ENCODE measurements around the gene RAB14.

The RAB14 gene

DNA sequence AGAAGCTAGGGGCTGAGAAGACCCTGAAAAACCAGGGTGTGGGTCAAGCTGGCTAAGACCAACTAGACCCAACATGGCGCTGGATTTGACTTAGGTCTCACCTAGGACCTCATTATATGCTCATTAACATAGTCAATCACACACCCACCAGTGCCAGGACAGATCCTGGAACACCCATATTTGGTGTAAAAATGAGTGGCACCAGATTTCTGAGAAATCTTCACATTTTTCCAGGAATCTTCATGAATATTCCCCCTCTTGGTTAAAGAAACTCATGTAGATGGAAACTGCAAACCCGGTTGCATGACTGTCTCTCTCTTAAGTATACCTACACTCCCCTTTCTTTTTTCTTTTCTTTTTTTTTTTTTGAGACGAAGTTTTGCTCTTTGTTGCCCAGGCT, 17.9 kb upstream of the RAB14 start:
- DNase-seq (ENCODE audit: low read depth in 3 of 3), result no peak

DNA sequence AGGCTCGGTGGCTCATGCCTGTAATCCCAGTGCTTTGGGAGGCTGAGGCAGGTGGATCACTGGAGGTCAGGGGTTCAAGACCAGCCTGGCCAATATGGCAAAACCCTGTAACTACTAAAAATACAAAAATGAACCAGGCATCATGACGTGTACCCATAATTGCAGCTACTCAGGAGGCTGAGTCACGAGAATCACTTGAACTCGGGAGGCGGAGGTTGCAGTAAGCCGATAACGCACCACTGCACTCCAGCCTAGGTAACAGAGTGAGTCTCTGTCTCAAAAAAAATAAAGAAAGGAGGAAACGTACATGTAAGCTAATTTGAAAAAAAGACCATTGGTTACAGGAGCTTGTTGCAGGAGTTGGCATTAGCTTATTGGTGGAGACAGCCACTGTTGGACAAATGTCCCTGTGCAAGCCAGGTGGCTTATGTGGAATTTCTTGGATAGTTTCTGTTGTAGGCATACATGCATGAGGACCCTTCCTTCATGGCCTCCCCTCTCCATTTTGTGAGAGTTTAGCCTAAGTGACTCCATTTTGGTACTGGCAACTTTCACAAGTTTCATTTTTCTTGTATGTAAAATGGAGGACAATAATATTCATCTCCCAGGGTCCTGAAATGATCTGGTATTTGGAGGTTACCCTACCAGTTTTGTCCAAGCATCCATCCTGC, 16.8 kb upstream of the RAB14 start:
- no peak for DNase-seq (ENCODE audit: low read depth in 3 of 3)

DNA sequence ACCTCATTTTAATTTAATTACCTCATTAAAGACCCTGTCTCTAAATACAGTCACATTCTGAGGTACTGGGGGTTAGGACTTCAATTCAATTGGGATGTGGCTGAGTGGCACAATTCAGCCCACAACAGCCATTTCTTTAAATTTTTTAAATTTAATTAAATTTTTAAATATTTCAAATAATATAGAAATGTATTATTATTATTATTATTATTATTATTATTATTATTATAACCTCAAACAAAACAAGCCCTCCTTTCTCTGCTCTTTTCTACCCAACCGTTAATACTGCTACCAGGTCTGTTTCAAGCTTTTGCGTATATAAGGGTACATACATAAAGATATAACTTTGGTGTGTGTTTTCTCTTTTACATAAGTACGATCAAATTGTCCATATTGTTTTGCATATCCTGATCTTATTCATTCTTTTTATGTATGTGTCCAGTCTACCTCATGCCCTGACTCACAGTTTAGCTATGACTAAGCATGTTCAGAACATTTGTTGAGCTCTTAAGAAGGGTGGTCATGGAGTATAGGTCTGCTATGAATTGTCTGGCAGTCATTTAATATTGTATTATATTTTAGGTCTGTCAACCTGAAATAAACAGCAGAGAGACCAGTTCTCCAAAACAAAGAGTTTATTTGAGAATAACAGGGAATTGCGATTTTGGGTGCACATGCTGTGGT, 16.1 kb upstream of the RAB14 start:
- no peak for DNase-seq (ENCODE audit: low read depth in 3 of 3)

DNA sequence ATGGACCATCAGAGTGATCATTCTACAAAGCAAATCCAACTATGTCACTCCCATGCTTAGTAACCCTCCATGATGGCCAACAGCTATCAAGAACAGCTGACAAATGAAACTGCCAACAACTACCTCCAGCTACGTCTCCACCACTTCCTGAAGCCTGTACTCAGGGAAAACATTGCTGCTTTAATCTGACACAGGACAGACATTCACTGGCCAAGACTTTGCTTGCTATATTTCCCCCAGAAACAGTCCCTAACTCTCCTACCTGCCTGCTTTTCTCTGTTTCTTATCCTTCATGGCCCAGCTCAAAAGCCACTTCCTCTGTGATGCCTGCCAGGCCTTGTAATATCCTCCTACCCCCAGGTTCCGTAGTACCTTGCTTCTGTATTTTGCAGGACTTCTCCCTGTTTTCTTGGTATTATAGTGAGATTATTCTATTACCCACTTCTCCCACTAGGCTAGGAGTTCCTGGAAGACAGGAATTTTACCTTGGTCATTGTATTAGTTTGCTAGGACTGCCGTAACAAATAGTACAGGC, 14.7 kb upstream of the RAB14 start:
- no peak for DNase-seq (ENCODE audit: low read depth in 3 of 3)

DNA sequence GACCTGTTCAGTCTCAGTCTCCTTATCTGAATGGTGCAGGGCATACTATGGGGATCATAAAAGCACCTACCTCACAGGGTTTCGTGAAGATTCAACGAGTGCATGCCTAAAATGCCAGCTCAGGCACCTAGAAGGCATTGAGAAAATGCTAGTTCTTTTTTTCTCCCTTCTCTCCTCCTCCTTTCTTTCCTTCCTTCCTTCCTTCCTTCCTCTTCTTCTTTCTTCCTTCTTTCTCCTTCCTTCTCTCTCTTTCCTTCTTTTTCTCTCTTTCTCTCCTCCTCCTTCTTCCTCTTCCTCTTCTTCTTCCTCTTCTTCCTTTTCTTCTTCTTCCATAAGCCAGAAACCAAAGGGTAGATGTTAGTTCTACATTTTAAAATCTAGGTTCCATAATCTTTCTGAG, 12.3 kb upstream of the RAB14 start:
- no peak for DNase-seq (ENCODE audit: low read depth in 3 of 3)

DNA sequence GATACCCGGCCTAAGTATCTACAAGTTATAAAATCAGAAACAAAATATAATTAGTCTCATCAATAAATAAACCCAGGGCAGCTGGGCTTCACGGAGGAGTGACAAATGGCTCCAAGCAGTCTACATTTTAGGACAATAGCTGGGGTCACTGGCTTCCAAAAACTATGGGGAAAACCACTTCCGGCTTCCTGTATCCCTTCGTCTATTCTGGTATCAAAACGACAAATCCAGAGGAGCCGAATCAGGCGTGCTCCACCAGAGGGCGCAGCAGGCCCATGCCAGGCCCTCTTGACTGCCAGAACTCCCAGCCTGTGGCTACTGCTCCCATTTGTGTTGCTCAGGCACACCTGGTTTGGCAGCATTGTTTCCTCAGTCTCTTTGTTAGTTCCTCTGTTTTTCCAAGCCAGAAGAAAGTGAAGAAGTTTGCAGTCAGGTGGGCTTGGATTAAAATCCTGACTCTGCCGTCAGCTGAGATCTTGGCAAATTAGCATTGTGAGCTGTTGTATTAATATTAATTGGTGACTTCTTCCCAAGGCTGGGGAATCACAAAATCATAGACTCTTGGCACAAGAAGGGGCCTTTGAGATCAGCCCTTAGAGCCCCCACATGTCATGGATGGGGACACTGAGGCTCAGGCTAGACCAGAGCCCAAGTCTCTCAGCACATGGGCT, 11.6 kb upstream of the RAB14 start:
- DNase-seq (ENCODE audit: low read depth in 3 of 3), result peak; percentile 31 to 46 (median 32)

DNA sequence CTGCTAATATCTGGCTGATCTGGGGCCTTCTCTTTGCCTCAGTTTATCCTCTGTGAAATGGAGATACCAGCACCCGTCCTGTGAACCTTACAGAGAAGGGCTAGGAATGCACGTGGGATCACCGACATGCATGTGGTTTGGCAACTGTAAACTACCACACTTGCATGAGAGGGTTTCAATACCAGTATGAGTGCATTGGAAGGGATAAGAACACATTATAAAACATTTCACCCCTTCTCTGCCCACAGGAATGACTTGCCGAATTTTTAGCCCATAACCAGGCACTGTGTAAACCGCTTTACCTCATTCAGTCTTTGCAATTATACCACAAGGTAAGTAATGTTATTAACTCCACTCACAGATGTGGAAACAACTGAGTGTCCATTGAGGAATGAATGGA, 8.9 kb upstream of the RAB14 start:
- DNase-seq (ENCODE audit: low read depth in 3 of 3), result no peak

DNA sequence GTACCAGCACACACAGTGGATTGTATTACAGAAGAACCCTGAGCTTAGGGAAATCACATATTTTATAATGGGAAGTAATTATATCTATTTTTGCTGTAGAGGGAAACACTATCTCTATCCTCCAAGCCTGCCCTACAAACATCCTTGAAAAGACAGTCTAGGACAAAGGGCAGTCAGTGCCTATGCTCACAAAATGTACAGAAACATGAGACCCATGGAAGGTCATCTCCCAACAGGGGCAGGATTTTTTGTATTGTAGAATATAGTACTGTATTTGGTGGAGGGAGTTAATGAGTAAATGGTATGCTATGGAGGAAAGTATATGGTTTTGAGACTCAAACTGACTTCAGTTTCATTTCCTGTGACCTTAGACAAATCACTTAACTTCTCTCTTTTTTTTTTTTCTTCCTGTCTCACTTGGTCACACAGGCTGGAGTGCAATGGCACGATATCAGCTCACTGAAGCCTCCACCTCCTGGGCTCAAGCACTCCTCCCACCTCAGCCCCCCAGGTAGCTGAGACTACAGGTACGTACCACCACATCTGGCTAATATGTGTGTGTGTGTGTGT, 5.8 kb upstream of the RAB14 start:
- DNase-seq (ENCODE audit: low read depth in 3 of 3), result no peak

DNA sequence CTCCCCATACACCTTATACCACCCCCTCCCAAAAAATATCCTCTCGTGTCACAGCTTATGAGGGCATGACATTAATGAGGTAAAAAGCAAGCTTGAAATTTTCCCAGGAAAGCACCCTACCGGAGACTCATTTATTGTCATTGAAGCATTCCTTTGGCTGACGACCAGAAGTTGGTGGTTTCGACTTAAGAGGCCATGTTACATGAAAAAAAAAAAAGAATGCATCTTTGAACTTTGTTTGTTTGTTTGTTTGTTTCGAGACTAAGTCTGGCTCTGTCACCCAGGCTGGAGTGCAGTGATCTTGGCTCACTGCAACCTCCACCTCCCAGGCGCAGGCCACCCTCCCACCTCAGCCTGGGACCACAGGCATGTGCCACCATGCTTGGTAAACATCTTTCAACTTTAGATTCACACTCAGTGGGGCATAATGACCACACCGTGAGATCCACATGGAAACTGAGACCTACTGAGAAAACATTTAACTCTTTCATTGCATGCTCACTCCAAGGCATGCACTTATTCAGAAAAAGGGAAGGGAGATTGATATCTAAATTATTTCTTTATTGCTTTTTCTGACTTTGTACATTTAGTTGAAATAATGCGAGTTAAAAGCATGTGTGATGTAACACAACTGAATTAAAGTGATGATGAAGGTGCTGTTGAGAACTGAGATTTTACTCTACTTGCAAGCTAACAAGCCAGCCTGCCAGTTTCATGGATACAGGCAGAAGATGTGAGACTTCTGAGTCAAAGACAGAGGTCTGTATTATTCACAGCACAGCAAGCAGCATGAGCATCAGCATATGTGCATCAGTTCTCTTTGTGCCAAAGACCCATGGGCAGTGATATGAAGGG, 5.1 kb upstream of the RAB14 start:
- DNase-seq (ENCODE audit: low read depth in 3 of 3), result no peak

DNA sequence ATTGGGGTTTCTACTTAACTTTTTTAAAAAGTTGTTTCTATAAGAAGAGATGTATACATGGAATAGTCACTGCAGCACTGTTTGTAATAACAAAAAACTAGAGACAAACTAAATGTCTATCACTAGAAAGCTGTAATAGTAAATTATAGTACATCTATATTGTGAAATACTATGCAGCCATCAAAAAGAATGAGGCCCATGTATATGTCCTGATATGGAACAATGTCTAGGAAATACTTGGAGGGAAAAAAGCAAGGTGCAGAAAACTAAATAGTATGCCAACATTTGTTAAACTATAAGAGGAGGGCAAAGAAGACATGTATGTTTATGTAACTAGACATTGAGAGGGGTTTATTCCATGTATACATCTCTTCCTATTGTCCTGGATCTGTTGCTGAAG, 2.9 kb upstream of the RAB14 start:
- DNase-seq (ENCODE audit: low read depth in 3 of 3), result no peak

DNA sequence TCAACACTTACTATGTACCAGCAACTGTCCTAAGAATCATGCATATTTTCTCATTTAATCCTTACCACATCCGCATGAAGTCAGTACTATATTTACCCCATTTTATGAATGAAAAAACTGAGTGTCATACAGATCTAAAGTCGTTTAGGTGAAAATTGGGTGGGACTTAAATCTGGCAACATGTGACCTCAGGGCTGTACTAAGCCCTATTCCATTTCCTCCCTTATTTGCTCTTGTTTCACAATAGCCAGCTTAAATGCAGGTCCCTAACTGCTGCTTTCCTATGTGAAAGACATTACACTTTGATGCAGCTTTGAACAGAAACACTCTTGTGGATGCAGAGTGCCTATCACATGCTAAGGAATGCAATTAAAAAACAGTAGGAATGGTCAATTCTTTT, 2.5 kb upstream of the RAB14 start:
- DNase-seq (ENCODE audit: low read depth in 3 of 3), result no peak

DNA sequence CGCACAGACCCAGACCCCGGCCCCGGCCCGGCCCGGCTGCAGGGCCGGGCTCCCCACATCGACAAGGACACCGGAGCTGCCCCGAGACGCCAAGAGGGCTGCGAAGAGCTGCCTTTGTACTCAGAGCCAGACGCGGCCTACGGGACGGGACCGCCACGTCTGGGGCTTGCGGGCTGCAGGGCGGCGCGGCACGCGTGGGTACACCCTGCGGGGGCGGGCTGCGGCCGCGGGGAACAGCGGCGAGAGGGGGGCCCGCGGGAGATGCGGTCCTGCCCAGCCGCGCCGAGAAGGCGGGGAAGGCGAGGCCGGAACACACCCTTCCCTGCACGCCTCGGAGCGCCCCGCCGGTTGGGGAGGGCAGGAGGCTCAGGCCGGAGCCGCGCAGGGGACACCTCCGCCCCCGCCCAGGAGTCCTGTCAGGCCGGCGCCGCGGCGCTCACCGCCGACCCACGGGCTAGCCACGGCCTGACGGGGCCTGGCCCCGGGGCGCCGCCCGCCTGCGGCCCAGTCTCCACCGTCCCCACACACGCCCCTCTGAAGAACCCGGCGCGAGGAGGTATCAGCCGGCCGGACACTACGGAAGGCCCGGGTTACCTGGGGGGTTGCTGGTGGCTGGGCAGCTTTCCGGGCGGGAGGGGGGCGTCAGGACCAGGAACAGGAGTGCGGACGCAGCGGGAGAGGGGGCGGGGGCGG, 478 bp downstream of the RAB14 start:
- DNase-seq (ENCODE audit: low read depth in 3 of 3), result peak; percentile 31 to 33 (median 31)

DNA sequence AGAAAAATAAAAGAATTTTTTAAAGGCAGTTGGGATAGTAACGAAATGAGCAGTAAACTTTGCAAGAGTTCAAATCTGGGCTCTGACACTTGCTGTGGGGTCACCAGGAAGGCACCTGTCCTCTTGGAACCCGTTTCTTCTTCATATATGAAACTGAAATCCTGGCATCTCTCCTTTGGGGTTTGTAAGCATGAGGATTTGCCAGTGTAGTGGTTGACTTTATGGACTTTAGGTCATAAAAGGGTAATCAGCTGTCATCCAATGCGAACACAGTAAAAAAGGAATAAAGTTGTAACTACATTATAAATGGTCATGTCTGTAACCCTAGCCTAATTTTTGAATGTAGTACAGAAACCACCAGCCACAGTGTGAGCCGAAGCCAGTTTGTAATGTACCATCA, 1.3 kb downstream of the RAB14 start:
- no peak for DNase-seq (ENCODE audit: low read depth in 3 of 3)

DNA sequence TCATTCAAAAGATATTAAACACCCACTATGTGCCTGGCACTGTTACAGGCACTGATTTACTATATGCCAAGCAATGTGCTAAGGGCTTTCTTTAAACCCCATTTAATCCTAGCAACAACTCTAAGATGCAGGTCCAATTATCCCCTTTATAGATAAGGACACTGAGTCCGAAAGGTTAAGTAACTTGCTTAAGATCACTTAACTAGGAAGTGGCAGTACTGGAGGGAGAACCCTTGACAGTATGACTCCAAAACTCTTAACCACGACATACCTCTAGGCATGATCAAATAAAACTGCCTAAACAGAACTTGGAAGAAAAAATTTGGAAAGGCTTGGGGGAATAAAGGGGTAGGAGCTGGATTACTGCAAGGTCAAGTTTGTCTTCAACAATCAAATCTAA, 1.7 kb downstream of the RAB14 start:
- DNase-seq (ENCODE audit: low read depth in 3 of 3), result no peak

DNA sequence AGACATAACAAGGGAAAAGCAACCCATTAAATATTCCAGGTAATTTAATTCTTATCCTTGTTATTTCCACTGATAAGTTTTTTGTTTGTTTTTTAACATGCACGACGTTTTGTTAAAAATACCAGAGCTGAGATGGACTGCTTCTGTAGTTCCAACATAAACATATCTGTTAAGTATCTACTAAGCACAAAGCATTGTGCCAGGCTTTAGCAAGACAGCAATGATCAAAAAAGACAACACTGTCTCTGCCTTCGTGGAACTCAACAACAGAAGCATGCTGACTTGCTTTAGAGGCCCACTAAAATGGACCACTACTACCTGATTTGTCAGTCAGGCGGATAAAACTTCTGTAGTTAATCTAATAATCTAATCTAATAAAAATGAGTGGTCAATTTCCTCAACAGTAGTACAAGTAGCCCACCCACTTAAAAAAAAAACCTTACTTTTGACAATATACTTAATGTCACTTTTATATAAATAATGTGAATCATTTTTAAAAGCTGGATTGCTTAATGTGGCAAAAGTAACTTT, 3.1 kb downstream of the RAB14 start:
- no peak for DNase-seq (ENCODE audit: low read depth in 3 of 3)

DNA sequence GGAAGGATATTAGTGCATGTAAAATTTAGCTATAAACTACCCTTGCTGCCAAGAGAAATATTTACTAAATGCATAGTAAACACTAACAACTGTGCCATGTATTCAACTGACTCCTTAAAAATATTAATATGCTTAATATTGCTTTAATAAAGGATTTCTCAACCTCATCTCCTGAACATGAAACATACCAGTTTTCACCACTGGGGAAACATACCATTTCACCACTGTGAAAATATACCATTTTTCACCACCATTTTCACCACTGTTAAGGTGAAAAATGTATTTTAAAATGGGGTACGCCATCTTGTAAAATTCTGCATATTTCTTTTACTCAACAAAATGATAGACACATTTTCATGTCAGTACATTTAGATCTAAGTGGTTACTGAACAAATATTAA, 4.5 kb downstream of the RAB14 start:
- no peak for DNase-seq (ENCODE audit: low read depth in 3 of 3)

DNA sequence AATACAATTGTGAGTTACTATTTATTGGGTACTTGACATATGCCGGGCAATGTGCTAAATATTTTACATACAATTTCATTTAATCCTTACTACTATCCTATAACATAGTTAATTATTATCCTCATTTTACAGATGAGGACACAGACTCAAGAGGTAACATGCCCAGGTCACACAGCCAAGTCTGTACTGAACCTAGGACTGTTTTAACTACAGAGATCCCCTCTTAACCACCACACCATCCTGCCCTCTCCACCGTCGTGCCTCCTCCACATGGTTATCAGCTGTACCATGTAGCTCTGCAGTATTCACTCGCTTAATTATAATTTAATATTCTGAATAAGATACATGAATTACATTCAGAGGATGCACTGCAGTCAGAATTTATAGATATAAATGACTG, 5.3 kb downstream of the RAB14 start:
- no peak for DNase-seq (ENCODE audit: low read depth in 3 of 3)

DNA sequence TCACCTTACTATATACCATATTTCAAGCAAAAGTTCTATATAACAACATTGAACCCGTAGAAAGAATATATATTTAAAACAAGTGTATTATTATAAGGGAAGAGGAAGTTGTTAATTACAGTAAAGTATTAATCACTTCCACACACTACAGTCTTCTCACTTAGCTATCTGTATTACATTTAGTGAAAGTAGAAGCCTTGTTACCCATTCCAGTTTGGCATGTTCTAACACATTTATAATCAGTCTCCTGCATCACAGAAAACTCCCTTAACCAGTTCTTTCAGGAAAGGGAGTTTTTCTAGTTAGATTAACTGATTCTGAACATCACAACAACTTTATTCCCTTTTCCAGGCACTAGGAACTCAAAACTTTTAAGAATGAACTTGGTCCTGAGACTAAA, 6.9 kb downstream of the RAB14 start:
- DNase-seq (ENCODE audit: low read depth in 3 of 3), result no peak

DNA sequence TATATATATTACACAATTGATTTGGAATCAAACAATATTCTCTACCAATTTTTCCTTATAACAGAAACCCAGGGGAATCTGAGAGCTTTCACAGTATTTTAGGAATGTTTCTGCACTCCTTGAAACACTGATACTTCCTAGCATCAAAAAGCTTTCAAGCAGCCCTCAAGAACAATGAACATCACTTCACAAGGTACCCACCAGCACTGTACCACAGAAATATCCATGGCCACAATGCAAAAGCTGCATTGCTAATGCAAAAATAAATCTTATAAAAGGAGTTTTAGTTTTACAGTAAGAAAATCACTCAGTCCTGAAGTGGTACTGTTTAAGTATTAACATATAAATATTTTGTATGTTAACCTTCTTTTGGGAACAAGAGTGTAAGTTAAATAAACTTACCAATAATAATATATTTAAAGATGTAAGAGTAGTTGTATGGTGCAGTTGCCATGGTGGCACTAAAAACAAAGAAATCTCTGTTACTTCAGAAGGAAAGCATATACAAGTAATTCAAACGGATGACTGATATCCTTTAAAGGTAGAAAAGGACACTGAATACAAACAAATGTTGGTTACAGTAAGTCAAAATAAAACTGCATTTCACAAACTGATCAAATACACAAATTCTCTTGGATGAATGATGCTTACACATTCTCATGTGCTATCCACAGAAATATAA, 8.6 kb downstream of the RAB14 start:
- DNase-seq (ENCODE audit: low read depth in 3 of 3), result no peak

DNA sequence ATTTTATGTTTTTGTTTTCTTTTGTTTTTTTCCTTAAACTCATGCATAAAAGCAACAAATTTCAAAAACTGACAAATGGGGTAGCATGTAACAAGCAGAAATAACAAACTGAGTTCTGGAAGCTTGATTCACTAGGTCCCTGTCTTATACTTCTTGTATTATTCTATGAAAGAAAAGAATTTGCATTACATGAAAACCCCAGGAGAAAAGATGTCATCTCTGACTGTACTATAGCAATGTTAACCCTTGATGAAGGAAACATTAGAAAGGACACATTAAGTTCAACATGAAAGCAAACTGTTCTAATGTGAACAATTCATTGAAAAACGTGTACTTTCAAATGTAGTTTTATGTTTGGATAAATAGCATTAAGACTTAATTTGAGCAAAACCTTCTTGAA, 9.2 kb downstream of the RAB14 start:
- DNase-seq (ENCODE audit: low read depth in 3 of 3), result no peak

Measured in stimulated activated CD4-positive, alpha-beta T cell treated with anti-CD3 and anti-CD28 coated beads, TNF-alpha, amount 100 ng/mL, for 4 hours (primary cell).